ENCODE measurements around the gene SLC35A1.

GRCh38 chr6:87561017-87561416, 88.2 kb downstream of the SLC35A1 start:
- no peak for TF ChIP-seq POLR2AphosphoS5 (IDR thresholded peaks at IDR 0.05; ENCODE audit: borderline replicate concordance, low read depth, low read length)
- TF ChIP-seq EZH2 (IDR thresholded peaks at IDR 0.05), result no peak

All from SK-N-MC (cell line).